Ecto neural progenitor cell (in vitro differentiated cells): Measurements from ENCODE around the gene NPIPA7.
"Not testable (repeated sequence)": the region's sequence is repeated elsewhere in the genome, so short reads cannot be mapped to it uniquely, and the experiment has no call there.

Experiments
- DNase-seq: peaks from one replicate; pipeline ENCODE4 v3.0.0-alpha.2; 2018; ENCODE audit warnings: low spot score

Gene NPIPA7

GRCh38 chr16:16378840-16379239, at the start of gene NPIPA7:
Gene NPIPA7, plus strand, starts transcription at chr16:16379140. Its CDS starts 105 bp downstream, at chr16:16379245.
- not testable (repeated sequence) for DNase-seq

GRCh38 chr16:16331466-16331865, 47.5 kb upstream of the NPIPA7 start:
- DNase-seq, result not testable (repeated sequence)

GRCh38 chr16:16357556-16357955, 21.4 kb upstream of the NPIPA7 start:
- DNase-seq, result not testable (repeated sequence)

GRCh38 chr16:16358539-16359240, 20.2 kb upstream of the NPIPA7 start:
- DNase-seq, result not testable (repeated sequence)

GRCh38 chr16:16363595-16363994, 15.3 kb upstream of the NPIPA7 start:
- not testable (repeated sequence) for DNase-seq

GRCh38 chr16:16364100-16364499, 14.8 kb upstream of the NPIPA7 start:
- DNase-seq, result not testable (repeated sequence)

GRCh38 chr16:16364701-16365100, 14.2 kb upstream of the NPIPA7 start:
- not testable (repeated sequence) for DNase-seq

- peak; percentile 5 for DNase-seq
Observed at GRCh38 chr16:16365319-16365718, 13.6 kb upstream of the NPIPA7 start.

- not testable (repeated sequence) for DNase-seq
Observed at GRCh38 chr16:16365851-16366250, 13.1 kb upstream of the NPIPA7 start.

- peak; percentile 20 for DNase-seq
Observed at GRCh38 chr16:16366552-16367284, 12.2 kb upstream of the NPIPA7 start.

- not testable (repeated sequence) for DNase-seq
Observed at GRCh38 chr16:16367285-16367628, 11.7 kb upstream of the NPIPA7 start.

- peak; percentile 20 for DNase-seq
Observed at GRCh38 chr16:16369081-16369856, 9.7 kb upstream of the NPIPA7 start.

GRCh38 chr16:16371136-16371735, 7.7 kb upstream of the NPIPA7 start:
- DNase-seq, result not testable (repeated sequence)

GRCh38 chr16:16374192-16374591, 4.7 kb upstream of the NPIPA7 start:
- DNase-seq, result not testable (repeated sequence)

GRCh38 chr16:16399685-16400084, 20.7 kb downstream of the NPIPA7 start:
- DNase-seq, result not testable (repeated sequence)

- not testable (repeated sequence) for DNase-seq
Observed at GRCh38 chr16:16402333-16402732, 23.4 kb downstream of the NPIPA7 start.

- DNase-seq, result not testable (repeated sequence)
Observed at GRCh38 chr16:16404283-16404682, 25.3 kb downstream of the NPIPA7 start.

GRCh38 chr16:16405421-16405820, 26.5 kb downstream of the NPIPA7 start:
- DNase-seq, result not testable (repeated sequence)

GRCh38 chr16:16408430-16408829, 29.5 kb downstream of the NPIPA7 start:
- not testable (repeated sequence) for DNase-seq

- not testable (repeated sequence) for DNase-seq
Observed at GRCh38 chr16:16413773-16414172, 34.8 kb downstream of the NPIPA7 start.

- DNase-seq, result not testable (repeated sequence)
Observed at GRCh38 chr16:16417071-16417470, 38.1 kb downstream of the NPIPA7 start.
